Right lobe of liver (tissue), 4 donors: ENCODE measurements around the gene GDAP2.

ENCODE experiments used
- POLR2A ChIP-seq: fragments of 450-650 bp; IDR thresholded peaks from one replicate; pipeline ENCODE4 v1.6.1; 2017; ENCODE audit warnings: antibody characterized with exemption, mild to moderate bottlenecking
- TF ChIP-seq, protein P1 (sequence below), 4 donors: fragments of 200-600 bp in 3 of 4; fragments of 450-650 bp in 1 of 4; IDR thresholded peaks; one replicate each; pipeline versions ENCODE4 v1.5.1 to v1.8.0; 2016 to 2022; ENCODE audit warnings: antibody characterized with exemption in 4 of 4, mild to moderate bottlenecking in 2 of 4
- donor health status: DM: no; HTN: no; CAD: no.
- donor health status: DM: no; HTN: no; CAD: no.
- donor health status: DM: no; HTN: yes; CAD: no.

DNA sequence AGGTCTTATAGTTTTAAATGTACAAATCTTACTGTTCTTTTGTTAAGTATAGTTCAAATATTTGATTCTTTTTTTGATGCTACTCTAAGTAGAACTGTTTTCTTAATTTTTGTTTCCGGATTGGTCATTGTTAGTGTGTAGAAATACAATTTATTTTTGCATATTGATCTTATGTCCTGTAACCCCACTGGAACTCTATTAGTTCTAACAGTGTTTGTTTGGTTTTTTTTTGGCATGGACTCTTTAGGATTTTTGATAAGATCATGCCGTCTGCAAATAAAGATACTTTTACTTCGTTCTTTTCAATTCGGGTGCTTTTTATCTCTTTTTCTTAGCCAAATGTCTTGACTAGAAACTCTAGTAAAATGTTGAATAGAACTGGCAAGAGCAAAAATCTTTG, 26.5 kb downstream of the GDAP2 start:
- TF ChIP-seq, protein P1, sequence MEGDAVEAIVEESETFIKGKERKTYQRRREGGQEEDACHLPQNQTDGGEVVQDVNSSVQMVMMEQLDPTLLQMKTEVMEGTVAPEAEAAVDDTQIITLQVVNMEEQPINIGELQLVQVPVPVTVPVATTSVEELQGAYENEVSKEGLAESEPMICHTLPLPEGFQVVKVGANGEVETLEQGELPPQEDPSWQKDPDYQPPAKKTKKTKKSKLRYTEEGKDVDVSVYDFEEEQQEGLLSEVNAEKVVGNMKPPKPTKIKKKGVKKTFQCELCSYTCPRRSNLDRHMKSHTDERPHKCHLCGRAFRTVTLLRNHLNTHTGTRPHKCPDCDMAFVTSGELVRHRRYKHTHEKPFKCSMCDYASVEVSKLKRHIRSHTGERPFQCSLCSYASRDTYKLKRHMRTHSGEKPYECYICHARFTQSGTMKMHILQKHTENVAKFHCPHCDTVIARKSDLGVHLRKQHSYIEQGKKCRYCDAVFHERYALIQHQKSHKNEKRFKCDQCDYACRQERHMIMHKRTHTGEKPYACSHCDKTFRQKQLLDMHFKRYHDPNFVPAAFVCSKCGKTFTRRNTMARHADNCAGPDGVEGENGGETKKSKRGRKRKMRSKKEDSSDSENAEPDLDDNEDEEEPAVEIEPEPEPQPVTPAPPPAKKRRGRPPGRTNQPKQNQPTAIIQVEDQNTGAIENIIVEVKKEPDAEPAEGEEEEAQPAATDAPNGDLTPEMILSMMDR (IDR thresholded peaks at IDR 0.05): no peak
- TF ChIP-seq POLR2A: no peak
